ENCODE data around the gene PRDM11. TPM values are rescaled to one million over a fixed set of nuclear protein-coding genes. Genes with fewer than 3 reads are reported as not detected.
A peak's percentile ranks its signal among the peaks of the same experiment; 100 is the strongest.

Gene PRDM11
- total RNA-seq, 1 donor from 2014 or later: 24.0 TPM

GRCh38 chr11:45106440-45106839 lies 40.0 kb upstream of the PRDM11 start:
- H3K36me3 Mint-ChIP-seq: no peaks in the 10 kb centered on the region
- DNase-seq (ENCODE audit: extremely low spot score, unreplicated experiment): peak; percentile 57
- H3K4me3 Mint-ChIP-seq: no peak overlapping the region
- no peak for TF ChIP-seq CTCF (conservative IDR thresholded peaks at IDR 0.05)
- no peaks in the 10 kb centered on the region for H3K4me1 Mint-ChIP-seq (ENCODE audit: unreplicated experiment)
- no peaks in the 10 kb centered on the region for H3K9me3 Mint-ChIP-seq
- no peak overlapping the region for H3K27ac Mint-ChIP-seq
- H3K27me3 Mint-ChIP-seq: peaks cover 20% of the 10 kb centered on the region

- no peak overlapping the region for H3K4me3 Mint-ChIP-seq
- TF ChIP-seq CTCF (conservative IDR thresholded peaks at IDR 0.05): no peak
- no peak overlapping the region for H3K27ac Mint-ChIP-seq
- H3K4me1 Mint-ChIP-seq (ENCODE audit: unreplicated experiment): no peaks in the 10 kb centered on the region
- H3K36me3 Mint-ChIP-seq: no peaks in the 10 kb centered on the region
- H3K9me3 Mint-ChIP-seq: no peaks in the 10 kb centered on the region
- DNase-seq (ENCODE audit: extremely low spot score, unreplicated experiment): peak; percentile 37
- H3K27me3 Mint-ChIP-seq: peaks cover 20% of the 10 kb centered on the region
Measured at GRCh38 chr11:45107029-45107428, 39.4 kb upstream of the PRDM11 start.

GRCh38 chr11:45108070-45109064 lies 38.1 kb upstream of the PRDM11 start:
- no peak overlapping the region for H3K27ac Mint-ChIP-seq

GRCh38 chr11:45109400-45109799 lies 37.0 kb upstream of the PRDM11 start:
- Mint-ChIP-seq H3K9me3 (no peaks in the 10 kb centered on the region), H3K36me3 (no peaks in the 10 kb centered on the region), H3K4me3 (no peak overlapping the region), H3K27ac (no peak overlapping the region), H3K4me1 (ENCODE audit: unreplicated experiment) (no peaks in the 10 kb centered on the region), H3K27me3 (peaks cover 33% of the 10 kb centered on the region)
- DNase-seq (ENCODE audit: extremely low spot score, unreplicated experiment): peak; percentile 37
- no peak for TF ChIP-seq CTCF (conservative IDR thresholded peaks at IDR 0.05)

More at GRCh38 chr11:45108070-45109064, 38.1 kb upstream of the PRDM11 start:
- Mint-ChIP-seq H3K27me3 (peaks cover 25% of the 10 kb centered on the region), H3K36me3 (no peaks in the 10 kb centered on the region), H3K9me3 (no peaks in the 10 kb centered on the region), H3K4me3 (no peak overlapping the region), H3K4me1 (ENCODE audit: unreplicated experiment) (no peaks in the 10 kb centered on the region)
- no peak for DNase-seq (ENCODE audit: extremely low spot score, unreplicated experiment)
- TF ChIP-seq CTCF (conservative IDR thresholded peaks at IDR 0.05): no peak

- TF ChIP-seq CTCF (conservative IDR thresholded peaks at IDR 0.05): peak; percentile 89
- Mint-ChIP-seq H3K4me1 (ENCODE audit: unreplicated experiment) (no peaks in the 10 kb centered on the region), H3K4me3 (no peak overlapping the region), H3K36me3 (no peaks in the 10 kb centered on the region), H3K9me3 (no peaks in the 10 kb centered on the region), H3K27ac (no peak overlapping the region), H3K27me3 (peaks cover 37% of the 10 kb centered on the region)
- peak; percentile 58 for DNase-seq (ENCODE audit: extremely low spot score, unreplicated experiment)
Measured at GRCh38 chr11:45110562-45110961, 35.9 kb upstream of the PRDM11 start.

All from type B pancreatic cell (in vitro differentiated cells).